Endothelial cell (in vitro differentiated cells): ENCODE data around the gene PSMA7. TPM values are rescaled to one million over a fixed set of nuclear protein-coding genes. Genes with fewer than 3 reads are reported as not detected.

Source experiments
- DNase-seq: peaks from one replicate; pipeline ENCODE4 v3.0.0; 2021; ENCODE audit warnings: low spot score
- H3K27ac Mint-ChIP-seq: one replicate; pipeline ENCODE4 v1.8.0; 2021; ENCODE audit warnings: mixed read lengths, inconsistent platforms; ENCODE audit not compliant: unreplicated experiment
- H3K27me3 Mint-ChIP-seq: one replicate; pipeline ENCODE4 v1.8.0; 2021; ENCODE audit warnings: mild to moderate bottlenecking, moderate library complexity, mixed read lengths, inconsistent platforms; ENCODE audit not compliant: unreplicated experiment
- H3K36me3 Mint-ChIP-seq: one replicate; pipeline ENCODE4 v1.8.0; 2021; ENCODE audit warnings: mild to moderate bottlenecking, low read depth, mixed read lengths, inconsistent platforms; ENCODE audit not compliant: unreplicated experiment
- H3K4me1 Mint-ChIP-seq: one replicate; pipeline ENCODE4 v1.8.0; 2021; ENCODE audit warnings: mild to moderate bottlenecking, mixed read lengths, inconsistent platforms; ENCODE audit not compliant: unreplicated experiment
- H3K4me3 Mint-ChIP-seq: one replicate; pipeline ENCODE4 v1.8.0; 2021; ENCODE audit warnings: mild to moderate bottlenecking, mixed read lengths, inconsistent platforms; ENCODE audit not compliant: unreplicated experiment
- H3K9me3 Mint-ChIP-seq: one replicate; pipeline ENCODE4 v1.8.0; 2021; ENCODE audit warnings: mixed read lengths, inconsistent platforms; ENCODE audit not compliant: unreplicated experiment
- total RNA-seq: library from RNA; stranded (reverse); fragmentation: NEBNext Ultra II Directional; extraction: Animal tissue kit (Norgen Biotek cat#: 25700); gene quantifications from one replicate; pipeline ENCODE4 v1.2.1, GENCODE V29; 2021; ENCODE audit not compliant: unreplicated experiment
- TF ChIP-seq, protein P1 (sequence below): fragments of 200-600 bp; sonication (generic); IDR thresholded peaks from one replicate; pipeline ENCODE4 v1.5.0; 2021; ENCODE audit warnings: antibody characterized with exemption; ENCODE audit not compliant: unreplicated experiment

Gene PSMA7
- total RNA-seq, 1 donor from 2014 or later: 302 TPM

DNA sequence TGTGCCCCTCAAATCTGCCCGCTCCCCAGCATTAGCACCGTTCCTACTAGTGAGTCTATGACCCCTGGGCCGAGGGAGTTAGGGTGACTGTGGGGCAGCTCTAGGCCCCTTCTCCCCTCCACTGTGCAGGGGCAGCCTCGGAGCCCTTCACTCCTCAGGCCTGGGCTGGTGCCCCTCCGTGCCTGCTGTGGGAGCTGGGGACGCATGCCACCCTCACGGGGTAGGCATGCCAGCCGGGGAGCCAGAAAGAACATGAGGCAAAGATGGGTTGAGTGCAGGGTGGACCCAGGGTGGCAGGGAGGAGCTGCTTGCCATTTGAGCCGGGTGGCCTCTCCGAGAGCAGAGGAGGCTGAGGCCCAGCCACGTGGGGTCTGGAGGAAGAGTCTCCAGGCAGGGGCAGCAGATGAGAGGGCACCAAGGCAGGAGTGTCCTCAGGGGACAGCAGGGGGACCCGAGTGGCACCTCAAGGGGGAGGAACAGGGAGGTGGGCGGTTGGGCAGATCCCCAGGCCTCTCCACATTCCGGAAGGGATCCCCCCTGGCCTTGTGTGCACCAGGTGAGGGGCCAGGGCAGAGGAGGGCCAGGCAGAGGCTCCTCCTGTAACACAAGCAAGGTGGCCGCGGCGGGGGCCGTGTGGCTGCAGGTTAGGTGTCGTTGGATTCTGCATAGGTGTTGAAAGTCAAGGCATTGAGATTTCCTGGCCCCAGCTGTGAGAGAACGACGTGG is 39.5 kb downstream of the PSMA7 start:
- TF ChIP-seq, protein P1, sequence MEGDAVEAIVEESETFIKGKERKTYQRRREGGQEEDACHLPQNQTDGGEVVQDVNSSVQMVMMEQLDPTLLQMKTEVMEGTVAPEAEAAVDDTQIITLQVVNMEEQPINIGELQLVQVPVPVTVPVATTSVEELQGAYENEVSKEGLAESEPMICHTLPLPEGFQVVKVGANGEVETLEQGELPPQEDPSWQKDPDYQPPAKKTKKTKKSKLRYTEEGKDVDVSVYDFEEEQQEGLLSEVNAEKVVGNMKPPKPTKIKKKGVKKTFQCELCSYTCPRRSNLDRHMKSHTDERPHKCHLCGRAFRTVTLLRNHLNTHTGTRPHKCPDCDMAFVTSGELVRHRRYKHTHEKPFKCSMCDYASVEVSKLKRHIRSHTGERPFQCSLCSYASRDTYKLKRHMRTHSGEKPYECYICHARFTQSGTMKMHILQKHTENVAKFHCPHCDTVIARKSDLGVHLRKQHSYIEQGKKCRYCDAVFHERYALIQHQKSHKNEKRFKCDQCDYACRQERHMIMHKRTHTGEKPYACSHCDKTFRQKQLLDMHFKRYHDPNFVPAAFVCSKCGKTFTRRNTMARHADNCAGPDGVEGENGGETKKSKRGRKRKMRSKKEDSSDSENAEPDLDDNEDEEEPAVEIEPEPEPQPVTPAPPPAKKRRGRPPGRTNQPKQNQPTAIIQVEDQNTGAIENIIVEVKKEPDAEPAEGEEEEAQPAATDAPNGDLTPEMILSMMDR: no peak
- DNase-seq: no peak
- peaks cover 11% of the 10 kb centered on the region for H3K27me3 Mint-ChIP-seq
- no peak overlapping the region for H3K27ac Mint-ChIP-seq
- peaks cover 12% of the 10 kb centered on the region for H3K36me3 Mint-ChIP-seq
- no peaks in the 10 kb centered on the region for H3K9me3 Mint-ChIP-seq
- peaks cover 3% of the 10 kb centered on the region for H3K4me1 Mint-ChIP-seq
- no peak overlapping the region for H3K4me3 Mint-ChIP-seq

DNA sequence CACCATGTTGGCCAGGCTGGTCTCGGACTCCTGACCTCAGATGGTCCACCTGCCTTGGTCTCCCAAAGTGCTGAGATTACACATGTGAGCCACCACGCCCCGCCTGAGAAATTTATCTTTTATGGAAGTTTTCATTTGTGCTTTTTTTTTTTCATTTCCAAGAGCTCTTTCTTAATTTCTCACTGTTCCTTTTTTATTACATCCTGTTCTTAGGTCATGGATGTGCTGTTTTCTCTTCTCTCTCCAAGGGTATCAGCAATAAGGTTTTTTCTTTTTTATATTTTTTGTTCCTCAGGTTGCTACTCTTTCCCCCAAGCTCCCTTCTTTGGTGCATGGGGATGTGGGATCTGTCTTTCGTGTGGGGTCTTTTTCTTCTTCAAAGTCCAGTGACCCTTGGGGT is 42.1 kb downstream of the PSMA7 start:
- Mint-ChIP-seq H3K4me1 (peaks cover 3% of the 10 kb centered on the region), H3K27me3 (peaks cover 11% of the 10 kb centered on the region), H3K36me3 (peaks cover 8% of the 10 kb centered on the region), H3K4me3 (no peak overlapping the region), H3K9me3 (no peaks in the 10 kb centered on the region), H3K27ac (peak overlapping the region; percentile 12)
- DNase-seq: no peak
- TF ChIP-seq, protein P1: no peak

GRCh38 chr20:62097881-62098407 is 45.2 kb downstream of the PSMA7 start:
- no peaks in the 10 kb centered on the region for H3K36me3 Mint-ChIP-seq
- H3K27ac Mint-ChIP-seq: no peak overlapping the region
- H3K4me3 Mint-ChIP-seq: no peak overlapping the region
- H3K9me3 Mint-ChIP-seq: no peaks in the 10 kb centered on the region
- H3K27me3 Mint-ChIP-seq: peaks cover 3% of the 10 kb centered on the region
- peaks cover 3% of the 10 kb centered on the region for H3K4me1 Mint-ChIP-seq
- DNase-seq: no peak
- TF ChIP-seq, protein P1: no peak

DNA sequence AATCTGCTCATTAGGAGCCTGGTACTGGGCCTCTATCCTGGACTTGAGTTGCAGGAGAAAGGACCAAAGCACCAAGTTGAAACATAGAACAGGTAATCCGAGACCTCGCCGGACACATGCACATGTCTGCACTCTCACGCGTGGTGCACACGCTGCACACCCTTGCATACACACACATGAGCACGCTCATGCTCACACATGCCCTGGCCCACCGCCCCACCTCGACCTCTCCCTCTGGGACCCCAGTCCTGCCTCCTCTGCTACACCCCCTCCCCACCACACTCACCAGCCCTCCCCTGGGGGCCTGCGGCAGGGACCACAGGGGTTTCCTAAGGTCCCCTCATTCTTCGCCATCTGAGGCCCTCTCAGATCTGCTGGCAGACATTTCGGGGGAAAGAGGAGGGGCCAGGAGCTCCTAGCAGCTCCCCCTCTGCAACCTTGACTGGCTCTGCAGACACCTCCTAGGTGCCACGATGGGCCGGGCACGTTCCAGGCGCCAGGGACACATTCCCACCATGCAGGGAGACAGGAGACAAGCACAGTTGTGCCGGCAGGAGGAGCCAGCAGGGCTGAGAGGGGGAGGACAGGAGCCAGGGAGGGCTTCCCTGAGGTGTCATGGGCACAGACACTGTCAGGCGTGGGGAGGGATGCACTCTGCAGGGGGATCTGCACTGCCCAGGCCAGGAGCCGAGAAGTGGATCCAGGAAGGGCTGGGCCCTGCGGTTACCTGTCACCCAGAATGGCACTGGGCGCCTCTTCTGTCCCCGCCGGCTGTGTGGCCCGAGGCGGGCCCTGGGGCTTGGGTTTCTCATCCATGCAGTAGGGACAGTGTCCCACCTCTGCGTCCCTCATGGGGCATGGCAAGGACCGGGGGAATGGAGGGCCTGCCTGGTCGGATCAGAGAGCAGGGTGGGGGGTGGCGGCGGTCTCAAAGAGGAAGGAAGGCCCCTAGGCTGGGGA is 46.5 kb downstream of the PSMA7 start:
- no peaks in the 10 kb centered on the region for H3K36me3 Mint-ChIP-seq
- H3K9me3 Mint-ChIP-seq: no peaks in the 10 kb centered on the region
- no peak for DNase-seq

More for the DNA sequence above, 46.5 kb downstream of the PSMA7 start:
- H3K27me3 Mint-ChIP-seq: peaks cover 3% of the 10 kb centered on the region
- H3K4me3 Mint-ChIP-seq: no peak overlapping the region
- H3K27ac Mint-ChIP-seq: no peak overlapping the region
- TF ChIP-seq, protein P1: no peak
- no peaks in the 10 kb centered on the region for H3K4me1 Mint-ChIP-seq
